ENCODE measurements around the gene CDCA4. TPM values are rescaled to one million over a fixed set of nuclear protein-coding genes. Genes with fewer than 3 reads are reported as not detected.
A peak's percentile ranks its signal among the peaks of the same experiment; 100 is the strongest.

Gene CDCA4
- total and polyA plus RNA-seq, 2 donors from 2014 or later: 4.1 to 6.3 TPM

DNA sequence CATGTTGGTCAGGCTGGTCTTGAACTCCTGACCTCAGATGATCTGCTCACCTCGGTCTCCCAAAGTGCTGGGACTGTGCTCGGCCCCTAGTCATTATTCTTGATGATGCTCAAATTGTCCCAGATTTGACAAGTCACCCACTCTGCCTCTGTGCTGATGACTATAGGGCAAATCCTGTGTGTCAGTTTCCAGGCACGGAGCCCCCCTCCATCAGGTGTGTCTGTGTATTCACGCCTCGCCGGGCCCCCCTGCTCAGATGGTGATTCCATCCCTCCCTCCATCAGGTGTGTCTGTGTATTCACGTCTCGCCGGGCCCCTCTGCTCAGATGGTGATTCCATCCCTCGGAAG lies 48.6 kb upstream of the CDCA4 start:
- H3K27ac ChIP-seq (ENCODE audit: low read depth in 2 of 2, low read length in 2 of 2): no peak overlapping the region

DNA sequence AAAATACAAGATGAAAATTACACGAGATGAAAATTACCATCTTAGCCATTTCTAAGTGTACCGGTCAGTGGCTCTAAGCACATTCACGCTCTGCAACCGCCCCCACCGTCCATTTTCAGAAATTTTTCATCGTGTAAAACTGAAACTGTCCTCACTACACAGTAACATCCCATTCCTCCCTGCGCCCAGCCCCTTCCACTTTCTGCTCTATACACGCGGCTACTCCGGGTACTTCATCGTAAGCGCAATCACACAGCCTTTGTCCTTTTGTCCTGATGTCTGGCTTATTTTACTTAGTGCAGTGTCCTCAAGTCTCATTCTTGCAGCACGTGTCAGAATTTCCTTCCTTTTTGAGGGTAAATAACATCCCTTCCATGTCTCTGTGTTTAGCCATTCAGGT lies 47.9 kb upstream of the CDCA4 start:
- H3K9me3 ChIP-seq (ENCODE audit: control insufficient read depth in 2 of 3, insufficient read depth in 1 of 3, low read length in 3 of 3): no peaks in the 10 kb centered on the region
- no peaks in the 10 kb centered on the region for H3K36me3 ChIP-seq (ENCODE audit: control insufficient read depth in 2 of 3, insufficient read depth in 3 of 3, low read length in 3 of 3)
- DNase-seq: no peak
- TF ChIP-seq, protein P1, sequence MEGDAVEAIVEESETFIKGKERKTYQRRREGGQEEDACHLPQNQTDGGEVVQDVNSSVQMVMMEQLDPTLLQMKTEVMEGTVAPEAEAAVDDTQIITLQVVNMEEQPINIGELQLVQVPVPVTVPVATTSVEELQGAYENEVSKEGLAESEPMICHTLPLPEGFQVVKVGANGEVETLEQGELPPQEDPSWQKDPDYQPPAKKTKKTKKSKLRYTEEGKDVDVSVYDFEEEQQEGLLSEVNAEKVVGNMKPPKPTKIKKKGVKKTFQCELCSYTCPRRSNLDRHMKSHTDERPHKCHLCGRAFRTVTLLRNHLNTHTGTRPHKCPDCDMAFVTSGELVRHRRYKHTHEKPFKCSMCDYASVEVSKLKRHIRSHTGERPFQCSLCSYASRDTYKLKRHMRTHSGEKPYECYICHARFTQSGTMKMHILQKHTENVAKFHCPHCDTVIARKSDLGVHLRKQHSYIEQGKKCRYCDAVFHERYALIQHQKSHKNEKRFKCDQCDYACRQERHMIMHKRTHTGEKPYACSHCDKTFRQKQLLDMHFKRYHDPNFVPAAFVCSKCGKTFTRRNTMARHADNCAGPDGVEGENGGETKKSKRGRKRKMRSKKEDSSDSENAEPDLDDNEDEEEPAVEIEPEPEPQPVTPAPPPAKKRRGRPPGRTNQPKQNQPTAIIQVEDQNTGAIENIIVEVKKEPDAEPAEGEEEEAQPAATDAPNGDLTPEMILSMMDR (IDR thresholded peaks at IDR 0.05; ENCODE audit: borderline replicate concordance, extremely low read depth, insufficient read depth): no peak
- H3K9ac ChIP-seq (ENCODE audit: low read length in 3 of 3): no peak overlapping the region
- H3K4me3 ChIP-seq (ENCODE audit: low read length in 3 of 3): no peak overlapping the region
- FAIRE-seq: no peak
- H3K27ac ChIP-seq (ENCODE audit: low read depth in 2 of 2, low read length in 2 of 2): no peak overlapping the region
- H3K4me1 ChIP-seq (ENCODE audit: control insufficient read depth in 2 of 3, insufficient read depth in 2 of 3, low read depth in 1 of 3, low read length in 3 of 3): peaks cover 0 to 2% (median 0%) of the 10 kb centered on the region in 3 donors
- no peaks in the 10 kb centered on the region for H3K27me3 ChIP-seq (ENCODE audit: control insufficient read depth, insufficient read depth, low read length)
- intact Hi-C loops (cut with DNase I): no loop called here

More for the DNA sequence above, 48.6 kb upstream of the CDCA4 start:
- FAIRE-seq (no peak), DNase-seq (no peak)
- TF ChIP-seq, protein P1 (IDR thresholded peaks at IDR 0.05; ENCODE audit: borderline replicate concordance, extremely low read depth, insufficient read depth): no peak
- H3K36me3 ChIP-seq (ENCODE audit: control insufficient read depth in 2 of 3, insufficient read depth in 3 of 3, low read length in 3 of 3): no peaks in the 10 kb centered on the region
- H3K4me3 ChIP-seq (ENCODE audit: low read length in 3 of 3): no peak overlapping the region
- H3K4me1 ChIP-seq (ENCODE audit: control insufficient read depth in 2 of 3, insufficient read depth in 2 of 3, low read depth in 1 of 3, low read length in 3 of 3): peaks cover 0 to 2% (median 0%) of the 10 kb centered on the region in 3 donors
- no peak overlapping the region for H3K9ac ChIP-seq (ENCODE audit: low read length in 3 of 3)
- H3K9me3 ChIP-seq (ENCODE audit: control insufficient read depth in 2 of 3, insufficient read depth in 1 of 3, low read length in 3 of 3): no peaks in the 10 kb centered on the region
- intact Hi-C loops (cut with DNase I): no loop called here
- H3K27me3 ChIP-seq (ENCODE audit: control insufficient read depth, insufficient read depth, low read length): no peaks in the 10 kb centered on the region

DNA sequence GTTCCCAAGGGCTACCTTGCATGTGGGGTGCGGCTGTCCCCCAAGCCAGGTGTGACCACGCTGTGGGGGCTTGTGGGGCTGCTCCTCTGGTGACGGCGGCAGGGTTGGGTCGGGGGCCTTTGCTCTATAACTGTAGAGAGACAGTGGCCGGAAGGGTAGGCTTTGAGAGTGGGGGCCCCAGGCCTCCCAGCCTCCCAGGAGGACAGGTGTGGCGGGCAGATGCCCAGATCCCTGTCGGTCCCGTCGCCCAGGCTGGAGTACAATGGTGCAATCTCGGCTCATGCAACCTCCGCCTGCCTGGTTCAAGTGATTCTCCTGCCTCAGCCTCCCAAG lies 47.1 kb upstream of the CDCA4 start:
- DNase-seq (peak in 1 of 5 donors; percentile 69), FAIRE-seq (no peak)
- Histone ChIP-seq H3K4me1 (ENCODE audit: control insufficient read depth in 2 of 3, insufficient read depth in 2 of 3, low read depth in 1 of 3, low read length in 3 of 3) (peaks cover 0 to 2% (median 0%) of the 10 kb centered on the region in 3 donors), H3K9me3 (ENCODE audit: control insufficient read depth in 2 of 3, insufficient read depth in 1 of 3, low read length in 3 of 3) (no peaks in the 10 kb centered on the region), H3K4me3 (ENCODE audit: low read length in 3 of 3) (no peak overlapping the region), H3K27ac (ENCODE audit: low read depth in 2 of 2, low read length in 2 of 2) (no peak overlapping the region), H3K36me3 (ENCODE audit: control insufficient read depth in 2 of 3, insufficient read depth in 3 of 3, low read length in 3 of 3) (no peaks in the 10 kb centered on the region), H3K27me3 (ENCODE audit: control insufficient read depth, insufficient read depth, low read length) (no peaks in the 10 kb centered on the region), H3K9ac (ENCODE audit: low read length in 3 of 3) (no peak overlapping the region)
- TF ChIP-seq, protein P1 (IDR thresholded peaks at IDR 0.05; ENCODE audit: borderline replicate concordance, extremely low read depth, insufficient read depth): no peak
- intact Hi-C loops (cut with DNase I): no loop called here

Measured in kidney (tissue), 14 donors.